IPS-11a (cell line): ENCODE results near the gene BARHL2.
A peak's percentile ranks its signal among the peaks of the same experiment; 100 is the strongest.

Experiments used
- H3K4me3 ChIP-seq: one replicate; pipeline ENCODE4 v1.5.1; 2013; ENCODE audit warnings: low read depth, low read length, control low read depth

Gene BARHL2

GRCh38 chr1:90711696-90712095, 5.4 kb downstream of the BARHL2 start:
- H3K4me3 ChIP-seq = no peak overlapping the region

- H3K4me3 ChIP-seq = no peak overlapping the region
Measured at GRCh38 chr1:90710579-90711536, 6.2 kb downstream of the BARHL2 start.

GRCh38 chr1:90709535-90709934, 7.6 kb downstream of the BARHL2 start:
- no peak overlapping the region for H3K4me3 ChIP-seq

GRCh38 chr1:90708826-90709225, 8.3 kb downstream of the BARHL2 start:
- H3K4me3 ChIP-seq = no peak overlapping the region

GRCh38 chr1:90708236-90708786, 8.8 kb downstream of the BARHL2 start:
- no peak overlapping the region for H3K4me3 ChIP-seq

GRCh38 chr1:90707363-90707710, 9.8 kb downstream of the BARHL2 start:
- no peak overlapping the region for H3K4me3 ChIP-seq

GRCh38 chr1:90706437-90707362, 10.4 kb downstream of the BARHL2 start:
- peak overlapping the region; percentile 17 for H3K4me3 ChIP-seq

GRCh38 chr1:90705956-90706355, 11.1 kb downstream of the BARHL2 start:
- H3K4me3 ChIP-seq = no peak overlapping the region

GRCh38 chr1:90704817-90705216, 12.3 kb downstream of the BARHL2 start:
- no peak overlapping the region for H3K4me3 ChIP-seq

GRCh38 chr1:90694846-90695245, 22.3 kb downstream of the BARHL2 start:
- no peak overlapping the region for H3K4me3 ChIP-seq

- H3K4me3 ChIP-seq = no peak overlapping the region
Measured at GRCh38 chr1:90687747-90688146, 29.4 kb downstream of the BARHL2 start.

- H3K4me3 ChIP-seq = no peak overlapping the region
Measured at GRCh38 chr1:90675161-90675847, 41.8 kb downstream of the BARHL2 start.

- no peak overlapping the region for H3K4me3 ChIP-seq
Measured at GRCh38 chr1:90671741-90672140, 45.4 kb downstream of the BARHL2 start.

- no peak overlapping the region for H3K4me3 ChIP-seq
Measured at GRCh38 chr1:90671251-90671650, 45.9 kb downstream of the BARHL2 start.
